Vagina (tissue), 2 donors: ENCODE results near the gene PROKR1.
"Not testable (repeated sequence)": the region's sequence is repeated elsewhere in the genome, so short reads cannot be mapped to it uniquely, and the experiment has no call there.

Experiments
- CTCF ChIP-seq, 3 experiments: fragments of 450-650 bp in 2 of 3; fragments of 200-600 bp in 1 of 3; sonication (generic) in 1 of 3; IDR thresholded peaks; one replicate each; pipeline ENCODE4 v1.5.1; 2017 to 2019; ENCODE audit warnings: antibody characterized with exemption in 3 of 3, mild to moderate bottlenecking in 2 of 3, moderate library complexity in 2 of 3
- POLR2AphosphoS5 ChIP-seq, 2 donors: sonication (generic); formaldehyde crosslinking; IDR thresholded peaks; one replicate each; pipeline ENCODE4 v1.9.0; 2017; ENCODE audit warnings: antibody characterized with exemption in 2 of 2, mild to moderate bottlenecking in 2 of 2, low read depth in 1 of 2; ENCODE audit not compliant: insufficient read depth in 1 of 2

GRCh38 chr2:68677837-68678236 lies 34.5 kb downstream of the PROKR1 start:
- TF ChIP-seq CTCF (IDR thresholded peaks at IDR 0.05); POLR2AphosphoS5 (IDR thresholded peaks at IDR 0.05; ENCODE audit: insufficient read depth in 1 of 2, low read depth in 1 of 2): not testable (repeated sequence)
